Ureter (tissue), 1 donor: ENCODE data around the gene CDX2. TPM values are rescaled to one million over a fixed set of nuclear protein-coding genes. Genes with fewer than 3 reads are reported as not detected.
"Not testable (repeated sequence)": the region's sequence is repeated elsewhere in the genome, so short reads cannot be mapped to it uniquely, and the experiment has no call there.

Source experiments
- DNase-seq: peaks from one replicate; pipeline ENCODE4 v3.0.0-alpha.2; 2020; ENCODE audit warnings: low spot score
- total RNA-seq: library from RNA; stranded (reverse); gene quantifications from one replicate; pipeline ENCODE4 v1.2.4, GENCODE V29; 2023
- donor health status: DM: yes; HTN: yes; CAD: no.

The CDX2 gene
- not detected for total RNA-seq

DNA sequence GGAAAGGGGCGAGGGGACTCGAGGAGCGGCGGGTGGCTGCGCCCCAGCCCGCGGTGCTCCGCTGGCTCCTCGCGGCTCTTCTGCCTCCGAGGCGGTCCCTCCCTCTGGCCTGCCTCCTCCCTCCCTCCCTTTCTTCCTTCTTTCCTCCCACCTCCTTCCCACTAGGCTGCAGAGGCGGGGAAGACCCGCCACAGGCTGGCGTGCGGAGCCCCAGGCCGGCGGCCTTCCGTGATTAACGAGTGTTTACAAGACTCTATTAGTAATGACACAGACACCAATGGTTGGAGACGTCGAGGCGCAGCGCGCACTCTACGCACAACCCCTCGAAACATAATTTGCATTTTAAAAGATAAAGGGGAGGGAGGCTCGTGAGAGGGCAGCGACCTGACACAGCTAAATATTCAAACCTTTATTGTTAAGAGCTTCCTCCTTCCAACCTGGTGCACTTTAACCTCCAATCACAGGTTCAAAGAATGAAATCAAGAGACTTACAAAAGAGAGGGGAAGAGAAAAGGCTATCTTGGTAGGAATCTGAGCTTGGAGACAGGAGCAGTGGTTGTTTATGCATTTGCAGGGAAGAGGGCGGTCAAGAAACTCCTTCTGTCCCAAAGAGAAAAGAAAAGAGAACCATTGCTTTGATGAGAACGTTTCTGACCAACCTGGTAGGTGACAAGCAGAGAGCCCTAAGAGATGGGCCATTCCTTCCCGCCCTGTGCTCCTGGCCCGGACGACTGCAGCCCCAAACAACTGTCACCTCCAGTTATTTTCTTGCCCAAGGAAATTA lies at the start of gene CDX2:
CDX2 (minus strand) TSS at position 234 of the 784 bp plus-strand sequence. CDS start 309 bp downstream, outside the sequence.
- no peak for DNase-seq

DNA sequence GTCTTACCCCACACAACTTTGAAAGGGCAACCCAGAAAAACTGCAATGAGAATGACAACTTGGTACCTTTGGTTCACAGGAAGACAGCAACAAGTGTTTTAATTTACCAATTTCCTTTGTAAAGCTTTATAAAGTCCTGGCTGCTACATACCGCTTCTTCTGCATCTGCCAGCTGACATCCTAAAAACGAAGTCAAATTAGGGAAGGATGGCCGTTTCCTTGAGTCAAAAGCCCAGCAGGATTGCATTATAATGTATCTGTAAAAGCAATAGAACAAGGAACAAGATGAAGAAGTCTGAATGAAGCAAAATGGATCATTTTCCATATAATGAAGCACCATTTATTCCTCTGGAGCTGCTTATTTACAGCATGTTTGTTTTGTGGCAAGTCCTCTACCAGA lies 45.2 kb upstream of the CDX2 start:
- no peak for DNase-seq

DNA sequence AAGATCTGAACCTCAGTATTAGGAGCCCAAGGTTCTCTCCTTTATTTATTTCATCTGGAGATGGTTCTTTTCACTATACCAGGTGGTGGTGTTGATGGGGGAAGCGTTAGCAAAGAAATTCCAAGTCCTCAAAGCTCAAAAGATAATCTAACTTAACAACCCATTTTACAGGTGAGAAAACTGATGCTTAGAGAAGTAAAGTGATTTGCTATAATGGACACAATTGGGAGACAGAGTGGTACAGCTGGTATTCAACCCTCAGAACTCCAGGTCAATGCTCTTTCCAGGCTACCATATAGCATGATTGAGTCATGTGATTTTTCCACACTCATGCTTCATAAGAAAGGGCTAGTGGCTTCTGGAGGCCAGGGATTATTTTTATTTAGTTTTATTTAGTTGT lies 44.4 kb upstream of the CDX2 start:
- DNase-seq, result no peak

DNA sequence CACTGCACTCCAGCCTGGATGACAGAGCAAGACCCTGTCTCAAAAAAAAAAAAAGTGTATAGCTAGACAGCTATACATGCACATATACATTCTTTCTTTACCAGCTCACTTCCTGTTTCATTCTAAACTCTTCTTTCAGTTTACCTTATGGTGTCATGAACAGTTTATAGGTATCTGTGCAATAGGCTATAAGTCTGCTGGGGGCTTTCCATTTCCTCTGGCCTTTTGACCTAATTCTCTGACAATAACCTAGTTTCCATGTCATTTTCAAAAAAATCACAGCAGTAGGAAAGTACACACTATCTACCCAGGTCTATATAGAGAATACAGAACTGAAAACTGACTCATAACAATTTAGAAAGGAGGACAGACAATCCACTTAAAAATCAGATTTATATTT lies 43.8 kb upstream of the CDX2 start:
- DNase-seq, result no peak

DNA sequence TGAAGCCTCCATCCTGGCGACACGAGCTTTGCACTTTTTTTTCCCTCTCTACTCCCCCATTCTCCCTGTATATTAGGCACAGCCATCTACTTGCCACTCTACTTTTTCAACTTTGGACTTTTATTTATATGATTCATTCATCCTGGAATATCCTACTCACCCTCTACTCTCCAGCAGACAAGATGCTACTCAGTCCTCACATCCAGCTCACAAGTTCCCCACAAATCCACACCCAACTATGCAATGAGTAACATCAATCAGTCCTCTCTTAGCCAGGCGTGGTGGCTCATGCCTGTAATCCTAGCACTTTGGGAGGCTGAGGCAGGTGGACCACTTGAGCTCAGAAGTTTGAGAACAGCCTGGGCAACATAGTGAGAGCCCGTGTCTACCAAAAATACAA lies 43.3 kb upstream of the CDX2 start:
- no peak for DNase-seq

DNA sequence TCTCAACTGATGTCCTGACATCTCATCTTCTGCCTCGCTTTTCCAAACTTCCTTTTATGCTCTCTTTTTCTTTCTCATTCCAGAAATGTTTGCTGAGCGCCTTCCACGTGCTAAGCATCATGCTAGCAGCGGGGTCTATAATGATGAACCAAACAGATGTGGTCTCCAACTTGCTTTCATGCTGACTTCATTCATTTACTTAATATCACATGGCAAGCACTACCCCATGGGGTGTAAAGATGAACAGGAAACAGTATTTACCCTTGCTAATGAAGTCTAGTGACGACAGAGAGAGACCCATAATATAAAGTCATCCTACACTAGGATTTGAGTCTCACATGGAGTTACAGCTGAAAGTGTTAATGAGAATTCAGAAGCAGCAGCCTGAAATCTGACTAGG lies 40.9 kb upstream of the CDX2 start:
- no peak for DNase-seq

DNA sequence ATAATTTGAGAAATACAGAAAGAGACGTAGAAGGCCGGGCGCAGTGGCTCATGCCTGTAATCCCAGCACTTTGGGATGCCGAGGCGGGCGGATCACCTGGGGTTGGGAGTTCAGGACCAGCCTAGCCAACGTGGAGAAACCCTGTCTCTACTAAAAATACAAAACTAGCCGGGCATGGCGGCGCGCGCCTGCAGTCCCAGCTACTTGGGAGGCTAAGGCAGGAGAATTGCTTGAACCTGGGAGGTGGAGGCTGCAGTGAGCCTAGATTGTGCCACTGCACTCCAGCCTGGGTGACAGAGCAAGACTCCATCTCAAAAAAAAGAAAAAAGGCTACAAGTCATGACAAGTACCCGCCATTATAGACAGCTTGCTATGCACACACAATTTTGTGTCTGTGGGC lies 35.9 kb upstream of the CDX2 start:
- not testable (repeated sequence) for DNase-seq

DNA sequence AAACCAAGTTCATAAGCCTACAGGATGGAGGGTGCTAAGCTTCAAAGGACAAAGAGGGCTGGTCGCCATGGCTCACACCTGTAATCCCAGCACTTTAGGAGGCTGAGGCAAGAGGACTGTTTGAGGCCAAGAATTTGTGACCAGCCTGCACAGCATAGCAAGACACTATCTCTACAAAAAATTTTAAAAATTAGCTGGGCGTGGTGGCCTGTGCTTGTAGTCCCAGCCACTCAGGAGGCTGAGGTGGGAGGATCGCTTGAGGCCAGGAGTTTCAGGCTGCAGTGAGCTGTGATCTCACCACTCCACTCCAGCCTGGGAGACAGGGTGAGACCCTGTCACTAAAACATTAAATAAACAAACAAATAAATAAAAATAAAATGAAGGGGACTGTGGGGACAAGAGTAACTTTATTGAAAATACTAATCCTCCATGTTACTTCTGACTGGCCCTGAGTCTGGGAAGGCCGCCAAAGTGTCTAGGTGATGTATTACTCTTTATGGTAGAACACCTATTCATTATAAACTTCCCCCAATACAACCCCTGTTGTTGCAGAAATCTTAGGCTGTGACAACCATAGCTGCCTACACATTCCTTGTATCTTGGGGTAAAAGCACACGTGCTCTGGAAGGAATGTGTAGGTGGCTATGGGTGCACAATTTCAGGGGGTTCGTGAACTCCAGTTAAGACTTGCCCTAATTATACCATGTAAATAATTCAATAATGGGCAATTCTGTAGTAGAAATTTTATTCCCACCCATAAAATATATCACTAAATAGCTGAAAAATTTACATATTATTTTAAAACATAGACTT lies 34.0 kb upstream of the CDX2 start:
- DNase-seq, result no peak

DNA sequence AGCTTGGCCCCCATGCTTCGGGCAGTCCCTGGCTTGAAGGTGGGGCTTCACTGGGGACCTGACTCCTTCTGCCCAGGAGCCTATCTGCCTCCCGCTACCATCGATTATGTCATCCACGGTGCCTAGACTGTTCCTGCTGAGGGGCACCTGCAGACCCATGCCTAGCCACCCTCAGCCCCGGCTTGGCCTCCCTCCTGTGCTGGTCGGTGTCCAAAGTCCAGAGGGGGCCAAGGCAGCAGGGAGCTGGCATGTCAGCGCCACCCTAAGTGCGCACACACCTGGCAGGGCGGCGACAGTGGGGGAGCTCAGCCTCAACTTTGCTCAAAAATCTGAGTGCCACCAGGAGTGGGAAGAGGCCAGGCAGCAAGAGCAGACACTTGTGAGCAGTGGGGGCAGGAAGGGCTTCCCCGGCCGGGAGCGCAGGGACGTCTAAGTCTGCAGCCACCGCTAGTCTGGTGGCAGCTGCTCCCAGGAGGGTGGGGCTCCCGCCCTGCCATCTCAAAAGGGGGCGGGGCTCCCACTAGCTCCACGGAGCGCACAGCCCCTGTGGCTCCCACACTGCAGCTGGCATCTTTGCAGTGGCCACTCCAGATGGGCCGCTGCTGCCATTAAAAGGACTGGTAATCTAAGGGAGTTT lies 32.8 kb upstream of the CDX2 start:
- no peak for DNase-seq

DNA sequence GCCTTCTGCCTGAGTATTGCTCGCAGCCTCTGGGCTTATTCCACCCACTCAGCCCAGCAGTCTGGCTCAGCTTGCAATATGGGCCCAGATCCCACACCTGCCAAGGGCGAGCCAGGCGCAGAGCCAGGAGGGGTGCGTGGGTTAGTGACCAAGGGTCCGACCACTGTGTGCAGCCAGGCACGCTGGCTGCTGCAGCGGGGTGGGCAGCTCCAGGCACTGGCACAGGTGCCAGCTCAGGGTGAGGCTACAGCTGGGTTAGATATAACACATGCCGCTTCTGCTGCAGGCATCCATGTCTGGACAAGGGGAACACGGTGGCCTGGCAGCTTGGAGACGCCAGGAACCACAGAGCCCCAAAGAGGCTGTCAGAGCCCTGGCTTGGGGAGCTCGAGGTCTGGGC lies 31.9 kb upstream of the CDX2 start:
- DNase-seq, result no peak

DNA sequence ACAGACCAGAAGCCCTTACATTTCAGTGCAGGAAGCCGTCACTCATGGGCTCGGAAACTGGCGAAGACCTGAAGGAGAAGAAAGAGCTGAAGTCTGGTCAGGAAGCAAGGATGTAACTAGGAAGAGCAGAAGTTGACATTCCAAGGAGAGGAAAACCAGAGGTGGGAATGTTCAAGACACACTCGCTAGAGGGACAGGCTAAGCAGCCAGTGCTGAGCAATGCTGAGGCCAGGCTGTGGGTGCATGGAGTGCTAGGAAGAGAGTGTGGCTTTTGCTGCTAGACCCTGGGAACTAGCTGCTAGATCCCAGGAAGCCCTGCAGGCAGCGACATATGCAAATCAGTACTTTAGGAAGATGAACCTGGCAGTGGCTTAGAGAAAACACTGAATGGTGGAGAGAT lies 31.5 kb upstream of the CDX2 start:
- DNase-seq, result no peak

DNA sequence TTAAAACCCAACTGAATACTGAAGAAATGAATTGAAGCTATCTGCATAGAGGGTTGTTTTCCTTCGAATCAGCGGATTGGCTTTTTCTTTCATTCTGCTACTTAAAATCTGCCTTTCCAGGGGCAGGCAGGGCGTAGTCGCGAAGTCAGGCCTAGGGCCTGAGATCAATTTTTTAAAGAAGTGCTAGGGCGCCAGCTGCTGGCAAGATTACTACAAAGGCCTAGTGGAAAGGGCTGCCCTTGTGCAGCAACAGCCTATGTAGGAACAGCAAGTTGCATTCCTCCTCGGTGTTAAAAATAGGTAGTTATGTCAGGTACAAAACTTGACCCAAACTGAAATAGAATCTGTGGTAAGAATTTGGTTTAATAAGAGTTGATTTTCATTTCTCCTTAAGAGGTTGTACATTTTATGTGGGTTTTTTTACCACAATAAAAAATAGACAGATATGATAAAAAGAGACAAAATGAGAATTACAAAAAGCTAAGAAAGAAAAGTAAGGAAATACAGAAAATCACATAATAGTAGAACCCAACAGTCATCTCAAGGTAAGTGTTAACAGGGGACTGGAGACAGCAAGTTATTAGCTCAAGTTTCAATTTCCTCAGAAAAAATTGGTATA lies 28.9 kb upstream of the CDX2 start:
- DNase-seq, result no peak

DNA sequence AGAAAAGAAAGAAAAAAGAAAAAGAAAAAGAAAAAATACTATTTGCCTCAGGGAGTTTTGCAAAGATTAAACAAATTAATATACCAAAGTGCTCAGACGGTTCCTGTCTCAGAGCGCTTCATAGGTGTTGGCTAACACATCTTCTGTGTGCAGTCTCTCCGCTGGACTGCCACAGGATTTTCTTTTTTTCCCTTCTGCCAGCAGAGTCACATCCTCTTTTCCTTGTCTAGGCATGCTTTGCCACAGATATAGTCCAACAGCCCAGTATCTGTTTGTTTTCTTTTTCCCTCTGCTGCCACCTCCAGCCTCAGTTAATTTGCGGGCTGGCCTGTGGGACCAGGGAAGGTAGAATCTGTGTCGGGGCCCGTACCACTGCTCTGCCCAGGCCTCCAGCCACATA lies 22.8 kb upstream of the CDX2 start:
- no peak for DNase-seq

- no peak for DNase-seq
Observed at GRCh38 chr13:27988520-27988919, 19.4 kb upstream of the CDX2 start, which contains the start of gene URAD. Gene URAD, minus strand, starts transcription at chr13:27988693. Its CDS starts 56 bp downstream, at chr13:27988637.

- DNase-seq, result no peak
Observed at GRCh38 chr13:27985600-27985999, 16.5 kb upstream of the CDX2 start.

GRCh38 chr13:27982361-27982760 lies 13.2 kb upstream of the CDX2 start:
- no peak for DNase-seq

DNA sequence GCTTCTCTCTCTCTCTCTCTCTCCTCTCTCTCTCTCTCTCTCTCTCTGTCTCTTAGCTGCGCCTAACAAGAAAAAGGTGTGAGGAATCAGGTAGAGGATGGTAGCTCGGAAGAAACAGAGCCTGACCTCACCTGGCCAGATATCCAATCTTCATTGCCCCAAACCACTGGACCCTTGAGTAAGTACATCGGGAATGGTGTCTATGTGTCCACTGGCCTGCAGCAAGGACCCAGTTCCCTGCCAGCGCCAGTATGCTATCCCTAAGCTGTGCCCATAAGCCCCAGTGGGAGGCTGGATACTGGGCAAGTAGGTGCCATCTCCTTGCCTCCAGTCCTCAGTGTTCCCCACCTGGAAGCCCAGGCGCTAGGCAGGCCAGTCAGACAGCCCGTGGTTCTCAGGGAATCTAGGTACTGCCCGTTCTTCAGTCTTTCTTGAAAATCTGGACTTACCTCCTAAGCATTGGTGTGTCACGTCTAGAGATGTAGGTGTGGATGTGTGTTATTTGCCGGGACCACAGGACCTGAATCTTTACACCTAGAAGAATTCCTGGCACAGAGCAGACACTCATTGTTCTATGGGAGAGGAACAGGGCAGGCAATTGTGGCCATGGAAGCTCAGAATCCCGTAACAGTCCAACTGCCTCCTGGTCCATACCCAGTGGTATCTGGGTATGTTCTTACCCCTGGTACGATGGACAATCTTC lies 12.0 kb upstream of the CDX2 start:
- DNase-seq, result no peak

- DNase-seq, result no peak
Observed at GRCh38 chr13:27980280-27980998, 11.3 kb upstream of the CDX2 start.

DNA sequence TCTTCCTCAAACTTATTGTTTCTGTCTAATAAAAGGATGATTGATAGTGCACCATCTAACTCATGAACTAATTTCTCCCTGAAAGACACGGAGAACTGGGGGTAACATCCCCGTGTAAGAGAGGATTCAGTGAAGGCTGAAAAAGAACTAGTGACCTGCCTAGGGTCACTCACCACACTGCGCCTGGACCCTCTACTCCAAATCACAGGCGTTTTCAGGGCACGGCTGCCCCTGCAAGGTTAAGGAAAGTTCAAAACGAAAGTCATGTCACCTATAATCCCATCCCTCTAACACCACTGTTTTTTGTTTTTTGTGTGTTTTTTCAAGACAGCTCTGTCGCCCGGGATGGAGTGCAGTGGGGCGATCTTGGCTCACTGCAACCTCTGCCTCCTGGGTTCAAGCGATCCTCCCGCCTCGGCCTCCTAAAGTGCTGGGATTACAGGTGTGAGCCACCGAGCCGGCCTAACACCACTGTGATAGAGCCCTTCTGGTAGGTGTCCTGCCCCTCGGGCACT lies 10.7 kb upstream of the CDX2 start:
- DNase-seq, result no peak

DNA sequence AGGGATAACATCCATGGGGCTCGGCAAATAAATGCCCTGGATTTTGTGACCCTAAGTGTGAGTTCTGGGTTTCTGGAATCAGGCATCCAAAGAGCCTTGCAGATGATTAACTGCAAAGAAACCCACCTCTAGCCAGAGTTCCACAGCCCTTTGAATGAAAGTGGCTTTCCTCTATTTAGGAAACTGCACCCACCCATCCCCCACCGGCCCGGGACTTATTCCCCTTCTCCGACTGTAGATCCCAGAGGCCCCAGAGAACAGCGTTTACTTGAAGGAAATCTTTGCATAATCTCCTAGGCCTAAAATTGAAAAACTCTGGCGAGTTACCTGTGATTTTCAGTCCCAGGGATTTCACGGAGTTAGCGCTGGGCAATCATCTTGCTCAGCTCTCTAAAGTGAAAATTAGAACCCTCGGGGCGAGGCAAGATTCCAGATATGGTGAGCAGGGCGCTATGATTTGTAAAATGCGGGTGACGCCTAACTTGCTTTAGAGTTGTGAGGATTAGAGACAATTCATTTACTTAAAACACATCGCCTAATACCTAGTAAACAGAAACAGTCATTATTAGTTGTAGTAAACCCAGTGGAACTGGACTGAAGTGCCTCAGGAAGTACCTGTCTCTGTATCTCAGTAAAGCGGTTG lies 10.0 kb upstream of the CDX2 start:
- no peak for DNase-seq
